IPS-20b (cell line): ENCODE results near the gene WFS1.

Experiments used
- H3K27ac ChIP-seq: one replicate; pipeline ENCODE4 v1.5.1; 2013; ENCODE audit warnings: low read length
- H3K27me3 ChIP-seq: 2 replicates; pipeline ENCODE4 v1.6.1; 2013; ENCODE audit warnings: mild to moderate bottlenecking, low read length, inconsistent platforms; ENCODE audit not compliant: insufficient read depth
- H3K36me3 ChIP-seq: 2 replicates; pipeline ENCODE4 v1.6.1; 2013; ENCODE audit warnings: low read depth, mild to moderate bottlenecking, inconsistent platforms, low read length, moderate library complexity; ENCODE audit not compliant: insufficient read depth
- H3K4me1 ChIP-seq: 2 replicates; pipeline ENCODE4 v1.6.1; 2013; ENCODE audit warnings: mild to moderate bottlenecking, control low read depth, inconsistent platforms, low read length, moderate library complexity; ENCODE audit not compliant: insufficient read depth
- H3K4me3 ChIP-seq: 2 replicates; pipeline ENCODE4 v1.5.1; 2013; ENCODE audit warnings: mild to moderate bottlenecking, low read length, inconsistent platforms
- H3K9ac ChIP-seq: 2 replicates; pipeline ENCODE4 v1.6.1; 2013; ENCODE audit warnings: low read depth, mild to moderate bottlenecking, inconsistent platforms, low read length, moderate library complexity
- H3K9me3 ChIP-seq: 2 replicates; pipeline ENCODE4 v1.6.1; 2013; ENCODE audit warnings: mild to moderate bottlenecking, low read depth, low read length, inconsistent platforms; ENCODE audit not compliant: insufficient read depth

The WFS1 gene

DNA sequence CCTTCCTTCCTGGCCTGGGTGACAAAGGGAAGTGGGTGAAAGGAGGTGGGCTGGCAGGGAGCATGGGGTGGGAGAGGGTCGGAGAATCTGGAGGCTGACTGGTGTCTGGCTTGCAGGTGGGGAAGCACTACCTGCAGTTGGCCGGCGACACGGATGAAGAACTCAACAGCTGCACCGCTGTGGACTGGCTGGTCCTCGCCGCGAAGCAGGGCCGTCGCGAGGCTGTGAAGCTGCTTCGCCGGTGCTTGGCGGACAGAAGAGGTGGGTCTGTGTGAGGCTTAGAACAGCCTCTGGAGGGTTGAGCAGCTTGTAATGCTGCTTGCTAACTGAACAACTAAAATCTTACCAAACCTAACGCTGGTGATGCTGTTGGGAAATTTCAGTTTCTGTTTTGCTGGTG, 19.2 kb downstream of the WFS1 start:
- no peaks in the 10 kb centered on the region for H3K27me3 ChIP-seq
- H3K9ac ChIP-seq: no peak overlapping the region
- no peak overlapping the region for H3K27ac ChIP-seq
- no peaks in the 10 kb centered on the region for H3K9me3 ChIP-seq
- H3K4me3 ChIP-seq: no peak overlapping the region
- peaks cover 20% of the 10 kb centered on the region for H3K36me3 ChIP-seq
- H3K4me1 ChIP-seq: no peaks in the 10 kb centered on the region

- H3K27ac ChIP-seq: no peak overlapping the region
- no peaks in the 10 kb centered on the region for H3K4me1 ChIP-seq
- no peak overlapping the region for H3K9ac ChIP-seq
- H3K4me3 ChIP-seq: no peak overlapping the region
- H3K27me3 ChIP-seq: no peaks in the 10 kb centered on the region
- H3K9me3 ChIP-seq: no peaks in the 10 kb centered on the region
- H3K36me3 ChIP-seq: peaks cover 20% of the 10 kb centered on the region
Observed at GRCh38 chr4:6290256-6290655, 20.6 kb downstream of the WFS1 start.

GRCh38 chr4:6290769-6291547, 21.3 kb downstream of the WFS1 start:
- H3K9me3 ChIP-seq: no peaks in the 10 kb centered on the region

GRCh38 chr4:6291784-6292297, 22.2 kb downstream of the WFS1 start:
- Histone ChIP-seq H3K4me3 (no peak overlapping the region), H3K9ac (no peak overlapping the region), H3K4me1 (no peaks in the 10 kb centered on the region), H3K36me3 (peaks cover 31% of the 10 kb centered on the region), H3K9me3 (no peaks in the 10 kb centered on the region), H3K27me3 (no peaks in the 10 kb centered on the region), H3K27ac (no peak overlapping the region)

More at GRCh38 chr4:6290769-6291547, 21.3 kb downstream of the WFS1 start:
- no peaks in the 10 kb centered on the region for H3K4me1 ChIP-seq
- no peak overlapping the region for H3K27ac ChIP-seq
- H3K27me3 ChIP-seq: no peaks in the 10 kb centered on the region
- H3K36me3 ChIP-seq: peaks cover 23% of the 10 kb centered on the region
- no peak overlapping the region for H3K4me3 ChIP-seq
- H3K9ac ChIP-seq: no peak overlapping the region

GRCh38 chr4:6292376-6293096, 22.9 kb downstream of the WFS1 start:
- Histone ChIP-seq H3K4me1 (no peaks in the 10 kb centered on the region), H3K9ac (no peak overlapping the region), H3K36me3 (peaks cover 33% of the 10 kb centered on the region), H3K27ac (no peak overlapping the region), H3K9me3 (no peaks in the 10 kb centered on the region), H3K4me3 (no peak overlapping the region), H3K27me3 (no peaks in the 10 kb centered on the region)

DNA sequence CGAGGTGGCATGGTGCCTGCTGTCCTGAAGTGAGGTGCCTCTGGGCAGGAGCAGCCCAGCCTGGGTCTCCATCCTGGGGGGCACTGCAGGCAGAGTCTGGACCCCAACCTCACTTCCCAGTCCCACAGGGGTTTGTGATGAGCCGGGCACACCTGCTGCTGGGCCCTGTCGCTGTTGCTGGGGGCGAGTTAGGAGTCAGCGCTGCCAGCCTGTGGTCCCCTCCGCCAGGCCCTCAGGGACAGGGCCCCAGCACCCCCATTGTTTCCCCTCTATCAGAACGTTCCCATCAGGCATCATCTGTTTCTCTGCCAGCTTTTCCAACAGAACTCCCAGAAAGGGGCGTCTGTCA, 23.4 kb downstream of the WFS1 start:
- no peak overlapping the region for H3K9ac ChIP-seq
- H3K27ac ChIP-seq: no peak overlapping the region
- no peaks in the 10 kb centered on the region for H3K9me3 ChIP-seq
- H3K4me1 ChIP-seq: no peaks in the 10 kb centered on the region
- no peaks in the 10 kb centered on the region for H3K27me3 ChIP-seq
- H3K36me3 ChIP-seq: peaks cover 31% of the 10 kb centered on the region
- H3K4me3 ChIP-seq: no peak overlapping the region

DNA sequence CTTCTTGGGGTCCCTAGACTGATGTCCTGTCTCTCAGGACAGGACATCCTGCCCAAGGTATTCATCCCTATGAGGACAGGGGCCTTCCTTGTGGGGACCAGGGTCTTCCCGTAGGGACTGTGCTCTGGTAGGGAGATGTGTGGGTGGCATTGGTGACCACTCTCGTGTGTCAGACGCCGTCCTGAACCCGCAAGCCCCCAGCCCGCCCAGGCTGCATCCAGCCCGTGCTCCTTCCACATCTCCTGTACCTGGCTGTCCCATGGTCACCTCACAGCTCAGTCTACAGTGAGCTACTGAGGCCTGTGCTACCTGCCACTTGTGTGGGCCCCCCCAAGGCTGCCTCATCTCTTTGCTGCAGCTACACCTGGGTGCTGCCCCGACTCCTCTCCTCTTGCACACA, 24.0 kb downstream of the WFS1 start:
- Histone ChIP-seq H3K4me3 (no peak overlapping the region), H3K36me3 (peaks cover 27% of the 10 kb centered on the region), H3K9ac (no peak overlapping the region; the same call in 1 of the 2 replicates), H3K27me3 (no peaks in the 10 kb centered on the region), H3K9me3 (no peaks in the 10 kb centered on the region), H3K27ac (no peak overlapping the region), H3K4me1 (no peaks in the 10 kb centered on the region)

GRCh38 chr4:6294705-6295421, 25.2 kb downstream of the WFS1 start:
- H3K9me3 ChIP-seq: no peaks in the 10 kb centered on the region
- no peak overlapping the region for H3K27ac ChIP-seq
- no peaks in the 10 kb centered on the region for H3K4me1 ChIP-seq
- no peaks in the 10 kb centered on the region for H3K27me3 ChIP-seq
- H3K4me3 ChIP-seq: no peak overlapping the region
- no peak overlapping the region for H3K9ac ChIP-seq
- H3K36me3 ChIP-seq: peaks cover 19% of the 10 kb centered on the region

- Histone ChIP-seq H3K9me3 (no peaks in the 10 kb centered on the region), H3K9ac (no peak overlapping the region), H3K4me3 (no peak overlapping the region), H3K27ac (no peak overlapping the region), H3K27me3 (no peaks in the 10 kb centered on the region), H3K36me3 (peaks cover 20% of the 10 kb centered on the region), H3K4me1 (no peaks in the 10 kb centered on the region)
Observed at GRCh38 chr4:6295495-6295894, 25.8 kb downstream of the WFS1 start.

DNA sequence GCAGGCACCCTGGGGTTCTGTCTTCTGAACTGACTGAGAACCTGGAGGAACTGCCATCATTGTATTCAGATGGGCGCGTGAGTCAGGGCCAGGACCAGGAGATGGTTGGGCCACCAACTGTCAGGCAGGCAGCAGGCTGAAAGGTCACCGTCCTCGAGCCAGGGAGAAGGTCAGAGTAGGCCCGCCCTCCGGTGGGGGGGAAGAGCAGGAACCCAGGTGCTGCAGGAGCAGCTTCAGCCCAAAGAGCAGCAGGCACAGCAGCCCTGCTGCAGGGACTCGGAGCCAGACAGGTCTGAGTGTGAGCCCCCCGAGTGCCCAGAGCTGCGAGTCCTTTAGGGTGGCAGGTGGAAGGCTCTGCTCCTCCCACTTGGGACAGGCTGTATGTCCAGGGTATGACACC, 26.4 kb downstream of the WFS1 start:
- H3K36me3 ChIP-seq: peaks cover 25% of the 10 kb centered on the region
- H3K9ac ChIP-seq: no peak overlapping the region
- no peaks in the 10 kb centered on the region for H3K27me3 ChIP-seq
- no peaks in the 10 kb centered on the region for H3K9me3 ChIP-seq
- H3K4me1 ChIP-seq: no peaks in the 10 kb centered on the region
- H3K27ac ChIP-seq: no peak overlapping the region
- no peak overlapping the region for H3K4me3 ChIP-seq

DNA sequence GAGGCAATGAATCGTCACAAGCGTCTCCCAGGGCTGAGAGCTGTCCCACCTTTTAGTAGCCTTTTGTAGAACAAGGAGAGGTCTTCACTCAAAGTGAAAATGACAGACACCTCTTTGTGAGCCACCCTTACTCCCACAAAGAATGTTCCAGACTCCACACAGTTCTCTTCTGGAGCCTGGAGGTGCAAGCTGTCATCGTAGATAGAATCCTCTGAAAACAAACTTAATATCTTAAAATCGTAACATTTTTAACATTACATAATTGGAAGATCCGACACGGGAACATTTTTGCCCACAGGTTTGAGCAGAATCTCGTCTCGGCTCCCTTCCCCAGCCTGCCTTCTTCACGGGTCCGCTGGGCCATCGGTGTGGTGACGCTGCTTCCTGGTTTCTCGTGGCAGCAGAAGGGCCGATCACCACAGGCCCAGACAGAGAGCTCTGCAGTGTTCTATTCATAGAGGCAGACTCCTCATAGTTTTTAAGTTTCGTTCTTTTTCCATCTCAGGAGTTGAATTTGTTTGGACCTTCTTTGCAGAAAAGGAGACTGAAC, 27.7 kb downstream of the WFS1 start:
- Histone ChIP-seq H3K36me3 (peaks cover 38% of the 10 kb centered on the region), H3K9me3 (no peaks in the 10 kb centered on the region), H3K9ac (no peak overlapping the region), H3K4me1 (no peaks in the 10 kb centered on the region), H3K27ac (no peak overlapping the region), H3K27me3 (no peaks in the 10 kb centered on the region), H3K4me3 (no peak overlapping the region)
